Thyroid gland (tissue), 4 donors: Measurements from ENCODE around the gene PARD3. TPM values are rescaled to one million over a fixed set of nuclear protein-coding genes. Genes with fewer than 3 reads are reported as not detected.

ENCODE experiments used
- DNase-seq, 2 donors: peaks; one replicate each; pipeline ENCODE4 v3.0.0-alpha.2; 2019
- H3K27ac ChIP-seq, 3 donors: fragments of 200-600 bp; sonication (generic); 1 replicate in 2 of 3; 2 replicates in 1 of 3; pipeline ENCODE4 v1.5.1; 2016 to 2019; ENCODE audit warnings: mild to moderate bottlenecking in 1 of 3, moderate library complexity in 1 of 3
- H3K27me3 ChIP-seq: fragments of 200-600 bp; sonication (generic); one replicate; pipeline ENCODE4 v1.5.1; 2019
- H3K36me3 ChIP-seq, 2 donors: fragments of 200-600 bp; sonication (generic); one replicate each; pipeline ENCODE4 v1.5.1; 2016 to 2019
- H3K4me1 ChIP-seq, 2 donors: fragments of 200-600 bp; sonication (generic); one replicate each; pipeline ENCODE4 v1.5.1; 2017 to 2019
- H3K4me3 ChIP-seq, 3 donors: fragments of 200-600 bp; sonication (generic); replicated peaks in 1 of 3; 1 replicate in 2 of 3; 2 replicates in 1 of 3; pipeline ENCODE4 v1.5.1; 2016; ENCODE audit warnings: mild to moderate bottlenecking in 1 of 3
- H3K9me3 ChIP-seq: fragments of 200-600 bp; sonication (generic); one replicate; pipeline ENCODE4 v1.5.1; 2017
- CTCF ChIP-seq, 6 experiments: fragments of 200-600 bp in 3 of 6; fragments of 450-650 bp in 3 of 6; sonication (generic) in 3 of 6; IDR thresholded peaks; one replicate each; pipeline ENCODE4 v1.5.1; 2016 to 2019; ENCODE audit warnings: antibody characterized with exemption in 6 of 6, mild to moderate bottlenecking in 2 of 6, inconsistent platforms in 1 of 6, moderate library complexity in 1 of 6
- POLR2A ChIP-seq, 2 donors: fragments of 450-650 bp; IDR thresholded peaks; one replicate each; pipeline ENCODE4 v1.6.1; 2017; ENCODE audit warnings: antibody characterized with exemption in 2 of 2, mild to moderate bottlenecking in 2 of 2, moderate library complexity in 1 of 2
- WGBS, 2 donors: methylation state at CpG; one replicate each; pipeline ENCODE4 v1.1.5; 2017; 5-methylcytosine and 5-hydroxymethylcytosine counted together
- intact Hi-C: fragments of 100-400 bp; cut with DNase I; formaldehyde crosslinking; loops from one replicate; pipeline ENCODE4 v1.15.1; 2023
- total RNA-seq, 4 donors: library from RNA; depleted of rRNA; stranded (reverse); fragments of >200 nt; gene quantifications; one replicate each; pipeline ENCODE4 v1.2.3, GENCODE V29; 2016

The PARD3 gene
- total RNA-seq, 4 donors from 2014 or later = 48.6 to 88.4 (median 57.7) TPM

- H3K4me3 ChIP-seq = no peak overlapping the region
- 97 to 98% methylated on average over 3 of the region's 3 CpGs for WGBS, 2 donors
- H3K27me3 ChIP-seq = no peaks in the 10 kb centered on the region
- TF ChIP-seq CTCF (IDR thresholded peaks at IDR 0.05) (no peak), POLR2A (IDR thresholded peaks at IDR 0.05) (no peak)
- intact Hi-C loops = no loop called here
- DNase-seq = no peak
- H3K4me1 ChIP-seq = peaks cover 0 to 13% of the 10 kb centered on the region in 2 donors
- H3K9me3 ChIP-seq = no peaks in the 10 kb centered on the region
- no peak overlapping the region for H3K27ac ChIP-seq
- no peaks in the 10 kb centered on the region for H3K36me3 ChIP-seq
Measured at GRCh38 chr10:34196058-34196433, 619.0 kb downstream of the PARD3 start.

- no peak for DNase-seq
- Histone ChIP-seq H3K9me3 (no peaks in the 10 kb centered on the region), H3K27ac (no peak overlapping the region), H3K4me3 (no peak overlapping the region), H3K27me3 (no peaks in the 10 kb centered on the region), H3K4me1 (peaks cover 0 to 13% of the 10 kb centered on the region in 2 donors), H3K36me3 (no peaks in the 10 kb centered on the region)
- 57 to 64% methylated on average over 8 of the region's 8 CpGs for WGBS, 2 donors
- TF ChIP-seq POLR2A (IDR thresholded peaks at IDR 0.05) (no peak), CTCF (IDR thresholded peaks at IDR 0.05) (no peak)
- intact Hi-C loops = no loop called here
Measured at GRCh38 chr10:34195364-34196057, 619.6 kb downstream of the PARD3 start.

- Histone ChIP-seq H3K27ac (no peak overlapping the region), H3K27me3 (no peaks in the 10 kb centered on the region), H3K4me3 (no peak overlapping the region), H3K4me1 (peaks cover 0 to 19% of the 10 kb centered on the region in 2 donors), H3K36me3 (no peaks in the 10 kb centered on the region), H3K9me3 (no peaks in the 10 kb centered on the region)
- TF ChIP-seq POLR2A (IDR thresholded peaks at IDR 0.05) (no peak), CTCF (IDR thresholded peaks at IDR 0.05) (no peak)
- no peak for DNase-seq
- 80 to 88% methylated on average over 7 of the region's 7 CpGs for WGBS, 2 donors
- intact Hi-C loops = no loop called here
Measured at GRCh38 chr10:34193931-34194626, 621.0 kb downstream of the PARD3 start.

GRCh38 chr10:34192646-34193045, 622.5 kb downstream of the PARD3 start:
- DNase-seq = no peak
- no peaks in the 10 kb centered on the region for H3K36me3 ChIP-seq
- H3K4me3 ChIP-seq = no peak overlapping the region
- H3K9me3 ChIP-seq = no peaks in the 10 kb centered on the region
- no peak overlapping the region for H3K27ac ChIP-seq
- no peaks in the 10 kb centered on the region for H3K27me3 ChIP-seq
- no peak for TF ChIP-seq POLR2A (IDR thresholded peaks at IDR 0.05)
- H3K4me1 ChIP-seq = peaks cover 0 to 25% of the 10 kb centered on the region in 2 donors
- intact Hi-C loops = no loop called here
- 92 to 94% methylated on average over 5 of the region's 5 CpGs for WGBS, 2 donors

GRCh38 chr10:34191406-34191805, 623.7 kb downstream of the PARD3 start:
- no peak overlapping the region for H3K4me3 ChIP-seq
- H3K27ac ChIP-seq = no peak overlapping the region
- intact Hi-C loops = no loop called here
- H3K9me3 ChIP-seq = no peaks in the 10 kb centered on the region
- WGBS, 2 donors = 80 to 83% methylated on average over 3 of the region's 3 CpGs
- no peaks in the 10 kb centered on the region for H3K36me3 ChIP-seq
- no peak for TF ChIP-seq CTCF (IDR thresholded peaks at IDR 0.05)
- peaks cover 0 to 25% of the 10 kb centered on the region in 2 donors for H3K4me1 ChIP-seq
- no peak for DNase-seq
- no peaks in the 10 kb centered on the region for H3K27me3 ChIP-seq
